NCI-H345 treated with DMSO at 0.1 percent for 48 hours (cell line): ENCODE results near the gene ECSIT.

Source experiments
- DNase-seq: peaks from one replicate; lab custom pipeline; 2025; ENCODE audit not compliant: unreplicated experiment; lab: John Stamatoyannopoulos, UW

Gene ECSIT

GRCh38 chr19:11505032-11505503 lies 23.9 kb downstream of the ECSIT start:
- peak; percentile 54 for DNase-seq

- DNase-seq: no peak
Observed at GRCh38 chr19:11504502-11505031, 24.4 kb downstream of the ECSIT start.

GRCh38 chr19:11499890-11500420 lies 29.0 kb downstream of the ECSIT start:
- no peak for DNase-seq

GRCh38 chr19:11499220-11499726 lies 29.7 kb downstream of the ECSIT start:
- DNase-seq: no peak

GRCh38 chr19:11496391-11497163 lies 32.4 kb downstream of the ECSIT start:
- DNase-seq: no peak

GRCh38 chr19:11495885-11496284 lies 33.0 kb downstream of the ECSIT start:
- no peak for DNase-seq

GRCh38 chr19:11495481-11495880 lies 33.5 kb downstream of the ECSIT start:
- DNase-seq: no peak

- no peak for DNase-seq
Observed at GRCh38 chr19:11494634-11495285, 34.2 kb downstream of the ECSIT start.

- DNase-seq: no peak
Observed at GRCh38 chr19:11489378-11489777, 39.6 kb downstream of the ECSIT start.

GRCh38 chr19:11486661-11487503 lies 42.1 kb downstream of the ECSIT start:
- DNase-seq: no peak

- no peak for DNase-seq
Observed at GRCh38 chr19:11485245-11485837, 43.6 kb downstream of the ECSIT start.

GRCh38 chr19:11483366-11484111 lies 45.4 kb downstream of the ECSIT start:
- DNase-seq: no peak

- DNase-seq: peak; percentile 30
Observed at GRCh38 chr19:11482384-11483050, 46.4 kb downstream of the ECSIT start.

GRCh38 chr19:11481534-11482383 lies 47.2 kb downstream of the ECSIT start:
- DNase-seq: peak; percentile 63

- DNase-seq: peak; percentile 13
Observed at GRCh38 chr19:11480715-11481533, 48.0 kb downstream of the ECSIT start, which contains the start of gene ELAVL3. TSS of gene ELAVL3 (minus strand) at chr19:11481046. CDS start at chr19:11480608, 438 bp downstream.

GRCh38 chr19:11479898-11480714 lies 48.8 kb downstream of the ECSIT start:
- DNase-seq: no peak
